Thyroid gland (tissue), 4 donors: ENCODE data around the gene GAGE12J.

Experiments
- CTCF ChIP-seq, 6 experiments: fragments of 200-600 bp in 3 of 6; fragments of 450-650 bp in 3 of 6; sonication (generic) in 3 of 6; IDR thresholded peaks; one replicate each; pipeline ENCODE4 v1.5.1; 2016 to 2019; ENCODE audit warnings: antibody characterized with exemption in 6 of 6, mild to moderate bottlenecking in 2 of 6, inconsistent platforms in 1 of 6, moderate library complexity in 1 of 6
- POLR2A ChIP-seq, 2 donors: fragments of 450-650 bp; IDR thresholded peaks; one replicate each; pipeline ENCODE4 v1.6.1; 2017; ENCODE audit warnings: antibody characterized with exemption in 2 of 2, mild to moderate bottlenecking in 2 of 2, moderate library complexity in 1 of 2

GRCh38 chrX:49312176-49312575 is 9.7 kb upstream of the GAGE12J start:
- TF ChIP-seq CTCF (IDR thresholded peaks at IDR 0.05) (no peak), POLR2A (IDR thresholded peaks at IDR 0.05) (no peak)
